ENCODE results near the gene PLCB4. TPM values are rescaled to one million over a fixed set of nuclear protein-coding genes. Genes with fewer than 3 reads are reported as not detected.
"Not testable (repeated sequence)": the region's sequence is repeated elsewhere in the genome, so short reads cannot be mapped to it uniquely, and the experiment has no call there.

PLCB4 gene
- total RNA-seq, 2 experiments from 2014 or later = not detected

- Mint-ChIP-seq H3K4me1 (no peaks in the 10 kb centered on the region), H3K4me3 (no peak overlapping the region), H3K36me3 (ENCODE audit: low read depth) (no peaks in the 10 kb centered on the region), H3K9me3 (peaks cover 2% of the 10 kb centered on the region), H3K27me3 (no peaks in the 10 kb centered on the region), H3K27ac (no peak overlapping the region)
- ChIA-PET POLR2A (no interaction called here), CTCF (no interaction called here)
- no peak for DNase-seq
Observed at GRCh38 chr20:9142809-9143208, 73.9 kb downstream of the PLCB4 start.

- ChIA-PET CTCF (interaction anchor here (1.0 kb wide), 1 partner anchor 36 kb away, joined by 3 read pairs; no protein-coding TSS in a partner anchor), POLR2A (no interaction called here)
- Mint-ChIP-seq H3K36me3 (ENCODE audit: low read depth) (no peaks in the 10 kb centered on the region), H3K9me3 (peaks cover 2% of the 10 kb centered on the region), H3K4me1 (no peaks in the 10 kb centered on the region), H3K27me3 (no peaks in the 10 kb centered on the region), H3K27ac (no peak overlapping the region), H3K4me3 (no peak overlapping the region)
- no peak for DNase-seq
Observed at GRCh38 chr20:9143926-9144325, 75.0 kb downstream of the PLCB4 start.

GRCh38 chr20:9144643-9145042 is 75.8 kb downstream of the PLCB4 start:
- H3K27ac Mint-ChIP-seq = no peak overlapping the region
- H3K36me3 Mint-ChIP-seq (ENCODE audit: low read depth) = no peaks in the 10 kb centered on the region
- H3K9me3 Mint-ChIP-seq = peaks cover 2% of the 10 kb centered on the region
- no peak overlapping the region for H3K4me3 Mint-ChIP-seq
- ChIA-PET POLR2A (no interaction called here), CTCF (interaction anchor here (0.7 kb wide), 1 partner anchor 1446 kb away, joined by 3 read pairs; no protein-coding TSS in a partner anchor)
- no peaks in the 10 kb centered on the region for H3K4me1 Mint-ChIP-seq
- H3K27me3 Mint-ChIP-seq = no peaks in the 10 kb centered on the region
- no peak for DNase-seq

- POLR2A ChIA-PET = no interaction called here
- DNase-seq = no peak
- CTCF ChIA-PET = interaction anchor here (0.7 kb wide), 1 partner anchor 1445 kb away, joined by 3 read pairs; no protein-coding TSS in a partner anchor
- Mint-ChIP-seq H3K27ac (no peak overlapping the region), H3K27me3 (no peaks in the 10 kb centered on the region), H3K4me1 (no peaks in the 10 kb centered on the region), H3K4me3 (no peak overlapping the region), H3K9me3 (peaks cover under 1% of the 10 kb centered on the region), H3K36me3 (ENCODE audit: low read depth) (no peaks in the 10 kb centered on the region)
Observed at GRCh38 chr20:9145142-9145541, 76.3 kb downstream of the PLCB4 start.

GRCh38 chr20:9146649-9147048 is 77.8 kb downstream of the PLCB4 start:
- POLR2A ChIA-PET = no interaction called here
- H3K27ac Mint-ChIP-seq = no peak overlapping the region
- CTCF ChIA-PET = no interaction called here

GRCh38 chr20:9147547-9148024 is 78.7 kb downstream of the PLCB4 start:
- H3K27me3 Mint-ChIP-seq = no peaks in the 10 kb centered on the region
- ChIA-PET CTCF (no interaction called here), POLR2A (no interaction called here)
- no peak overlapping the region for H3K4me3 Mint-ChIP-seq
- no peaks in the 10 kb centered on the region for H3K4me1 Mint-ChIP-seq
- no peak overlapping the region for H3K27ac Mint-ChIP-seq
- H3K36me3 Mint-ChIP-seq (ENCODE audit: low read depth) = no peaks in the 10 kb centered on the region
- H3K9me3 Mint-ChIP-seq = peaks cover 5% of the 10 kb centered on the region
- no peak for DNase-seq

More at GRCh38 chr20:9146649-9147048, 77.8 kb downstream of the PLCB4 start:
- no peaks in the 10 kb centered on the region for H3K36me3 Mint-ChIP-seq (ENCODE audit: low read depth)
- no peaks in the 10 kb centered on the region for H3K27me3 Mint-ChIP-seq
- H3K4me3 Mint-ChIP-seq = no peak overlapping the region
- H3K9me3 Mint-ChIP-seq = peaks cover 4% of the 10 kb centered on the region
- no peak for DNase-seq
- H3K4me1 Mint-ChIP-seq = no peaks in the 10 kb centered on the region

GRCh38 chr20:9148291-9148690 is 79.4 kb downstream of the PLCB4 start:
- Mint-ChIP-seq H3K9me3 (peaks cover 6% of the 10 kb centered on the region), H3K36me3 (ENCODE audit: low read depth) (no peaks in the 10 kb centered on the region), H3K27ac (no peak overlapping the region), H3K27me3 (no peaks in the 10 kb centered on the region), H3K4me3 (no peak overlapping the region), H3K4me1 (no peaks in the 10 kb centered on the region)
- CTCF ChIA-PET = no interaction called here
- POLR2A ChIA-PET = interaction anchor here (0.7 kb wide), 1 partner anchor 13 kb away, joined by 5 read pairs; no protein-coding TSS in a partner anchor
- DNase-seq = no peak

GRCh38 chr20:9149087-9149486 is 80.2 kb downstream of the PLCB4 start:
- DNase-seq = no peak
- POLR2A ChIA-PET = interaction anchor here (0.7 kb wide), 1 partner anchor 12 kb away, joined by 5 read pairs; no protein-coding TSS in a partner anchor
- no peak overlapping the region for H3K4me3 Mint-ChIP-seq
- H3K27me3 Mint-ChIP-seq = no peaks in the 10 kb centered on the region
- CTCF ChIA-PET = no interaction called here
- H3K27ac Mint-ChIP-seq = no peak overlapping the region
- no peaks in the 10 kb centered on the region for H3K4me1 Mint-ChIP-seq
- peaks cover 8% of the 10 kb centered on the region for H3K9me3 Mint-ChIP-seq
- no peaks in the 10 kb centered on the region for H3K36me3 Mint-ChIP-seq (ENCODE audit: low read depth)

GRCh38 chr20:9149796-9150195 is 80.9 kb downstream of the PLCB4 start:
- ChIA-PET POLR2A (no interaction called here), CTCF (no interaction called here)
- DNase-seq = no peak
- Mint-ChIP-seq H3K9me3 (peaks cover 8% of the 10 kb centered on the region), H3K36me3 (ENCODE audit: low read depth) (no peaks in the 10 kb centered on the region), H3K27me3 (no peaks in the 10 kb centered on the region), H3K4me3 (no peak overlapping the region), H3K27ac (no peak overlapping the region), H3K4me1 (no peaks in the 10 kb centered on the region)

- Mint-ChIP-seq H3K4me1 (no peaks in the 10 kb centered on the region), H3K27me3 (no peaks in the 10 kb centered on the region), H3K27ac (no peak overlapping the region), H3K36me3 (ENCODE audit: low read depth) (no peaks in the 10 kb centered on the region), H3K4me3 (no peak overlapping the region), H3K9me3 (peaks cover 8% of the 10 kb centered on the region)
- DNase-seq = no peak
- CTCF ChIA-PET = interaction anchor here (0.6 kb wide), 1 partner anchor 32 kb away, joined by 3 read pairs; no protein-coding TSS in a partner anchor
- POLR2A ChIA-PET = no interaction called here
Observed at GRCh38 chr20:9150679-9151078, 81.8 kb downstream of the PLCB4 start.

GRCh38 chr20:9152139-9152538 is 83.3 kb downstream of the PLCB4 start:
- H3K27ac Mint-ChIP-seq; CTCF ChIA-PET; H3K9me3 Mint-ChIP-seq; H3K27me3 Mint-ChIP-seq; POLR2A ChIA-PET; H3K4me3 Mint-ChIP-seq; DNase-seq; H3K4me1 Mint-ChIP-seq; H3K36me3 Mint-ChIP-seq (ENCODE audit: low read depth): not testable (repeated sequence)

GRCh38 chr20:9154464-9155024 is 85.7 kb downstream of the PLCB4 start:
- peaks cover 8% of the 10 kb centered on the region for H3K9me3 Mint-ChIP-seq
- H3K27me3 Mint-ChIP-seq = no peaks in the 10 kb centered on the region
- no peak overlapping the region for H3K4me3 Mint-ChIP-seq
- no peak for DNase-seq
- CTCF ChIA-PET = no interaction called here
- POLR2A ChIA-PET = no interaction called here
- H3K36me3 Mint-ChIP-seq (ENCODE audit: low read depth) = no peaks in the 10 kb centered on the region
- H3K4me1 Mint-ChIP-seq = no peaks in the 10 kb centered on the region
- no peak overlapping the region for H3K27ac Mint-ChIP-seq

GRCh38 chr20:9156529-9157280 is 87.8 kb downstream of the PLCB4 start:
- Mint-ChIP-seq H3K27ac (no peak overlapping the region), H3K36me3 (ENCODE audit: low read depth) (no peaks in the 10 kb centered on the region), H3K4me1 (peaks cover 3% of the 10 kb centered on the region), H3K27me3 (peaks cover 5% of the 10 kb centered on the region), H3K4me3 (no peak overlapping the region), H3K9me3 (peaks cover 4% of the 10 kb centered on the region)
- CTCF ChIA-PET = no interaction called here
- POLR2A ChIA-PET = no interaction called here
- DNase-seq = no peak

Measured in activated CD4-positive, alpha-beta T cell treated with anti-CD3 and anti-CD28 coated beads, Interleukin-2, amount 10 ng/mL, durations not matched to agents 7 days and 5 days (primary cell).